HepG2 (cell line): ENCODE data around the gene CCT3. TPM values are rescaled to one million over a fixed set of nuclear protein-coding genes. Genes with fewer than 3 reads are reported as not detected.
A peak's percentile ranks its signal among the peaks of the same experiment; 100 is the strongest.

Experiments used
- AGO2 ChIP-seq: fragments of 200-400 bp; formaldehyde crosslinking; optimal IDR thresholded peaks from 2 replicates; pipeline ENCODE3; 2017; ENCODE audit warnings: mild to moderate bottlenecking, low read depth, low read length, moderate library complexity
- ASH2L ChIP-seq: fragments of 300-600, 200-600 bp; sonication (generic); IDR thresholded peaks from 2 replicates; pipeline ENCODE4 v1.7.0; 2017; ENCODE audit warnings: low read depth, mild to moderate bottlenecking, moderate library complexity, mixed read lengths, low read length; ENCODE audit not compliant: insufficient read length
- ELF1 ChIP-seq: sonication (generic); formaldehyde crosslinking; IDR thresholded peaks from 2 replicates; pipeline ENCODE4 v1.4.0; 2020; ENCODE audit warnings: missing genetic modification reagents
- ETV6 ChIP-seq: sonication (generic); formaldehyde crosslinking; conservative IDR thresholded peaks from 2 replicates; pipeline ENCODE4 v1.4.0; 2020; ENCODE audit warnings: missing genetic modification reagents
- FIP1L1 ChIP-seq: fragments of 200-400 bp; formaldehyde crosslinking; IDR thresholded peaks from 2 replicates; pipeline ENCODE4 v1.6.1; 2018; ENCODE audit warnings: low read depth, mild to moderate bottlenecking, low read length, moderate library complexity, borderline replicate concordance; ENCODE audit not compliant: insufficient read depth
- FOXO1 ChIP-seq: sonication (generic); formaldehyde crosslinking; IDR thresholded peaks from 2 replicates; pipeline ENCODE4 v1.4.0; 2020; ENCODE audit warnings: missing genetic modification reagents
- HMGXB4 ChIP-seq, 2 experiments: sonication (generic) in 1 of 2; formaldehyde crosslinking in 1 of 2; IDR thresholded peaks; 2 replicates each; pipeline versions ENCODE4 v1.4.0 to v1.6.1; 2018 to 2020; ENCODE audit warnings: missing genetic modification reagents in 2 of 2, borderline replicate concordance in 1 of 2, low read depth in 1 of 2, mild to moderate bottlenecking in 1 of 2, missing biosample characterization in 1 of 2
- MBNL3 ChIP-seq: fragments of 250-450 bp; sonication (Bioruptor Pico); conservative IDR thresholded peaks from 2 replicates; pipeline ENCODE4 v1.8.0; 2022; ENCODE audit warnings: mild to moderate bottlenecking, inconsistent platforms
- PHF20 ChIP-seq: sonication (generic); formaldehyde crosslinking; IDR thresholded peaks from 2 replicates; pipeline ENCODE4 v1.5.0; 2020; ENCODE audit warnings: mild to moderate bottlenecking, missing genetic modification reagents
- RAD21 ChIP-seq: fragments of 450-650 bp; formaldehyde crosslinking; IDR thresholded peaks from 2 replicates; pipeline ENCODE4 v1.5.0; 2020; ENCODE audit warnings: mild to moderate bottlenecking
- SMC3 ChIP-seq: IDR thresholded peaks from 2 replicates; pipeline ENCODE4 v1.6.1; 2011; ENCODE audit warnings: low read length, improper control_type of control experiment
- TMF1 ChIP-seq: sonication (generic); formaldehyde crosslinking; IDR thresholded peaks from 2 replicates; pipeline ENCODE4 v1.8.1; 2022; ENCODE audit warnings: low read depth, missing genetic modification reagents
- XRCC5 ChIP-seq: fragments of 200-400 bp; formaldehyde crosslinking; optimal IDR thresholded peaks from 2 replicates; pipeline ENCODE3; 2017; ENCODE audit warnings: mild to moderate bottlenecking, low read length
- ZNF18 ChIP-seq: sonication (generic); formaldehyde crosslinking; IDR thresholded peaks from 2 replicates; pipeline ENCODE4 v1.8.0; 2022; ENCODE audit warnings: mild to moderate bottlenecking, missing genetic modification reagents; ENCODE audit not compliant: insufficient replicate concordance
- ZNF260 ChIP-seq: sonication (generic); formaldehyde crosslinking; IDR thresholded peaks from 2 replicates; pipeline ENCODE4 v1.4.0; 2020; ENCODE audit warnings: missing genetic modification reagents, low read depth, mild to moderate bottlenecking, borderline replicate concordance
- ZNF317 ChIP-seq: sonication (generic); formaldehyde crosslinking; IDR thresholded peaks from 2 replicates; pipeline ENCODE4 v1.5.0; 2020; ENCODE audit warnings: mild to moderate bottlenecking, missing genetic modification reagents
- ZNF33A ChIP-seq: sonication (generic); formaldehyde crosslinking; IDR thresholded peaks from 2 replicates; pipeline ENCODE4 v1.5.1; 2020; ENCODE audit warnings: missing genetic modification reagents, mild to moderate bottlenecking, moderate library complexity, borderline replicate concordance
- ZNF678 ChIP-seq: sonication (generic); formaldehyde crosslinking; IDR thresholded peaks from 2 replicates; pipeline ENCODE4 v1.4.0; 2020; ENCODE audit warnings: mild to moderate bottlenecking, missing genetic modification reagents
- polyA plus RNA-seq, 8 experiments: library from polyadenylated mRNA; depleted of rRNA in 3 of 8; stranded (reverse) in 7 of 8; unstranded in 1 of 8; fragments of >200 nt; fragmentation: Illumina TruSeq in 4 of 8; extraction: Trizol in 4 of 8; gene quantifications; 2 replicates each; pipeline versions ENCODE4 v1.2.1 to v1.2.3, GENCODE V29; 2011 to 2016; ENCODE audit warnings: low read depth in 4 of 8, missing spikeins in 1 of 8, mixed read lengths in 1 of 8; ENCODE audit not compliant: insufficient read depth in 1 of 8
- total RNA-seq, 5 experiments: library from RNA; depleted of rRNA; stranded (reverse); fragments of >200 nt; fragmentation: Illumina TruSeq; extraction: Trizol; gene quantifications; 2 replicates each; pipeline ENCODE4 v1.2.3, GENCODE V29; 2016; ENCODE audit warnings: low read depth in 1 of 5
- TF ChIP-seq, protein P1 (sequence below): sonication (generic); formaldehyde crosslinking; IDR thresholded peaks from 2 replicates; pipeline ENCODE4 v1.5.0; 2020; ENCODE audit warnings: mild to moderate bottlenecking, missing genetic modification reagents, moderate library complexity
- TF ChIP-seq, protein P2 (sequence below): sonication (generic); formaldehyde crosslinking; IDR thresholded peaks from 2 replicates; pipeline ENCODE4 v1.4.0; 2020; ENCODE audit warnings: missing genetic modification reagents

CCT3 gene
- total and polyA plus RNA-seq, 2 of the 13 experiments (the other 11 are each of a cell fraction or from before 2014, with no cell fraction given), result 319 to 615 TPM

- TF ChIP-seq PHF20 (CRISPR knock-in tag) (no peak), XRCC5 (peak; percentile 76), ELF1 (CRISPR knock-in tag) (no peak), ETV6 (CRISPR knock-in tag) (no peak), ZNF678 (no peak), FOXO1 (CRISPR knock-in tag) (no peak), ZNF33A (CRISPR knock-in tag) (no peak), TMF1 (CRISPR knock-in tag) (no peak), HMGXB4 (CRISPR knock-in tag; IDR thresholded peaks at IDR 0.05; ENCODE audit: borderline replicate concordance in 1 of 2, low read depth in 1 of 2) (0 out of 4 replicates have a peak, but pooled peaks of 1 of the 2 experiments have one; percentile 27), ZNF18 (CRISPR knock-in tag) (no peak), FIP1L1 (no peak), ASH2L (no peak), MBNL3 (CRISPR knock-in tag) (no peak), AGO2 (peak; percentile 64), ZNF260 (no peak), SMC3 (peak; percentile 47; the same call in 1 of the 2 replicates), RAD21 (CRISPR knock-in tag) (peak; percentile 75), ZNF317 (no peak)
- TF ChIP-seq, protein P1, sequence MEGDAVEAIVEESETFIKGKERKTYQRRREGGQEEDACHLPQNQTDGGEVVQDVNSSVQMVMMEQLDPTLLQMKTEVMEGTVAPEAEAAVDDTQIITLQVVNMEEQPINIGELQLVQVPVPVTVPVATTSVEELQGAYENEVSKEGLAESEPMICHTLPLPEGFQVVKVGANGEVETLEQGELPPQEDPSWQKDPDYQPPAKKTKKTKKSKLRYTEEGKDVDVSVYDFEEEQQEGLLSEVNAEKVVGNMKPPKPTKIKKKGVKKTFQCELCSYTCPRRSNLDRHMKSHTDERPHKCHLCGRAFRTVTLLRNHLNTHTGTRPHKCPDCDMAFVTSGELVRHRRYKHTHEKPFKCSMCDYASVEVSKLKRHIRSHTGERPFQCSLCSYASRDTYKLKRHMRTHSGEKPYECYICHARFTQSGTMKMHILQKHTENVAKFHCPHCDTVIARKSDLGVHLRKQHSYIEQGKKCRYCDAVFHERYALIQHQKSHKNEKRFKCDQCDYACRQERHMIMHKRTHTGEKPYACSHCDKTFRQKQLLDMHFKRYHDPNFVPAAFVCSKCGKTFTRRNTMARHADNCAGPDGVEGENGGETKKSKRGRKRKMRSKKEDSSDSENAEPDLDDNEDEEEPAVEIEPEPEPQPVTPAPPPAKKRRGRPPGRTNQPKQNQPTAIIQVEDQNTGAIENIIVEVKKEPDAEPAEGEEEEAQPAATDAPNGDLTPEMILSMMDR (CRISPR knock-in tag), result peak; percentile 87
- TF ChIP-seq, protein P2, sequence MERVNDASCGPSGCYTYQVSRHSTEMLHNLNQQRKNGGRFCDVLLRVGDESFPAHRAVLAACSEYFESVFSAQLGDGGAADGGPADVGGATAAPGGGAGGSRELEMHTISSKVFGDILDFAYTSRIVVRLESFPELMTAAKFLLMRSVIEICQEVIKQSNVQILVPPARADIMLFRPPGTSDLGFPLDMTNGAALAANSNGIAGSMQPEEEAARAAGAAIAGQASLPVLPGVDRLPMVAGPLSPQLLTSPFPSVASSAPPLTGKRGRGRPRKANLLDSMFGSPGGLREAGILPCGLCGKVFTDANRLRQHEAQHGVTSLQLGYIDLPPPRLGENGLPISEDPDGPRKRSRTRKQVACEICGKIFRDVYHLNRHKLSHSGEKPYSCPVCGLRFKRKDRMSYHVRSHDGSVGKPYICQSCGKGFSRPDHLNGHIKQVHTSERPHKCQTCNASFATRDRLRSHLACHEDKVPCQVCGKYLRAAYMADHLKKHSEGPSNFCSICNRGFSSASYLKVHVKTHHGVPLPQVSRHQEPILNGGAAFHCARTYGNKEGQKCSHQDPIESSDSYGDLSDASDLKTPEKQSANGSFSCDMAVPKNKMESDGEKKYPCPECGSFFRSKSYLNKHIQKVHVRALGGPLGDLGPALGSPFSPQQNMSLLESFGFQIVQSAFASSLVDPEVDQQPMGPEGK (CRISPR knock-in tag), result peak; percentile 36; the same call in 1 of the 2 replicates
These were observed 44.9 kb upstream of the CCT3 start (continued) for GRCh38 chr1:156383023-156383422.
